NB4 (cell line): ENCODE measurements around the gene RABEPK.
A peak's percentile ranks its signal among the peaks of the same experiment; 100 is the strongest.
"Not testable (repeated sequence)": the region's sequence is repeated elsewhere in the genome, so short reads cannot be mapped to it uniquely, and the experiment has no call there.

Experiments used
- DNase-seq: peaks from one replicate; pipeline ENCODE4 v3.0.0; 2010; ENCODE audit warnings: low read depth
- H3K4me3 ChIP-seq: one replicate; pipeline ENCODE4 v1.5.1; 2011; ENCODE audit warnings: mild to moderate bottlenecking, low read depth, low read length, moderate library complexity
- MYC ChIP-seq: IDR thresholded peaks from 2 replicates; pipeline ENCODE4 v1.6.1; 2011; ENCODE audit warnings: low read depth, low read length
- POLR2A ChIP-seq: IDR thresholded peaks from 2 replicates; pipeline ENCODE4 v1.6.1; 2011; ENCODE audit warnings: mild to moderate bottlenecking; ENCODE audit not compliant: insufficient read length; ENCODE audit errors: extremely low read depth
- TF ChIP-seq, protein P1 (sequence below): IDR thresholded peaks from one replicate; pipeline ENCODE4 v1.5.1; 2012; ENCODE audit warnings: low read depth, low read length
- TF ChIP-seq, protein P2 (sequence below): IDR thresholded peaks from 2 replicates; pipeline ENCODE4 v1.6.1; 2011; ENCODE audit warnings: low read depth, low read length

RABEPK gene

DNA sequence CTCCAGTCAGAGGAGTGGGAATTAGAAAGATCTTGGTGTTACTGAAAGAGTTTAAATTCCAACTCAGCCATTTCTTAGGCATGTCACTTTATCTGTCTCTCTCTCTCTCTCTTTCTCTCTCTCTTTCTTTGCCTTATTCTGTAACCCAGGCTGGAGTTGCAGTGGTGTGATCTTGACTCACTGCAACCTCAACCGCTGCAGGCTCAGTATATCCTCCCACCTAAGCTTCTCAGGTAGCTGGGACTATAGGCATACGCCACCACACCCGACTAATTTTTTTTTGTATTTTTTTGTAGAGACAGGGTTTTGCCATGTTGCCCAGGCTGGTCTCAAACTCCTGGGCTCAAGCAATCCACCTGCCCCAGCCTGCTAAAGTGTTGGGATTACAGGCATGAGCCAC is 18.3 kb downstream of the RABEPK start:
- TF ChIP-seq POLR2A (no peak), MYC (no peak)
- TF ChIP-seq, protein P1, sequence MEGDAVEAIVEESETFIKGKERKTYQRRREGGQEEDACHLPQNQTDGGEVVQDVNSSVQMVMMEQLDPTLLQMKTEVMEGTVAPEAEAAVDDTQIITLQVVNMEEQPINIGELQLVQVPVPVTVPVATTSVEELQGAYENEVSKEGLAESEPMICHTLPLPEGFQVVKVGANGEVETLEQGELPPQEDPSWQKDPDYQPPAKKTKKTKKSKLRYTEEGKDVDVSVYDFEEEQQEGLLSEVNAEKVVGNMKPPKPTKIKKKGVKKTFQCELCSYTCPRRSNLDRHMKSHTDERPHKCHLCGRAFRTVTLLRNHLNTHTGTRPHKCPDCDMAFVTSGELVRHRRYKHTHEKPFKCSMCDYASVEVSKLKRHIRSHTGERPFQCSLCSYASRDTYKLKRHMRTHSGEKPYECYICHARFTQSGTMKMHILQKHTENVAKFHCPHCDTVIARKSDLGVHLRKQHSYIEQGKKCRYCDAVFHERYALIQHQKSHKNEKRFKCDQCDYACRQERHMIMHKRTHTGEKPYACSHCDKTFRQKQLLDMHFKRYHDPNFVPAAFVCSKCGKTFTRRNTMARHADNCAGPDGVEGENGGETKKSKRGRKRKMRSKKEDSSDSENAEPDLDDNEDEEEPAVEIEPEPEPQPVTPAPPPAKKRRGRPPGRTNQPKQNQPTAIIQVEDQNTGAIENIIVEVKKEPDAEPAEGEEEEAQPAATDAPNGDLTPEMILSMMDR, result no peak
- TF ChIP-seq, protein P2, sequence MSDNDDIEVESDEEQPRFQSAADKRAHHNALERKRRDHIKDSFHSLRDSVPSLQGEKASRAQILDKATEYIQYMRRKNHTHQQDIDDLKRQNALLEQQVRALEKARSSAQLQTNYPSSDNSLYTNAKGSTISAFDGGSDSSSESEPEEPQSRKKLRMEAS, result no peak
- no peak for DNase-seq
- no peak overlapping the region for H3K4me3 ChIP-seq

DNA sequence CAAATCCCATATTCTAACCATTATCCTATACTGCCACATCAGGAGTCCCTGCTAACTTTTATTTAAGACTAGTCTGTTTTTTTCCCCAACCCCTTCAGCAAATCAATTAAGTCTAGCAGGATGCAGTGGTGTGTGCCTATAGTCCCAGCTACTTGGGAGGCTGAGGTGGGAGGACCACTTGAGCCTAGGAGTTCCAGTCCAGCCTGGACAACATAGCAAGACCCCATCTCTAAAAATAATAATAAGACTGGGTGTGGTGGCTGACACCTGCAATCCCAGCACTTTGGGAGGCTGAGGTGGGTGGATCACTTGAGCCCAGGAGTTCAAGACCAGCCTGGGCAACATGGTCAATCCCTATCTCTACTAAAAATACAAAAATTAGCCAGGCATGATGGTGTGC is 24.5 kb downstream of the RABEPK start:
- not testable (repeated sequence) for DNase-seq, H3K4me3 ChIP-seq

- no peak for DNase-seq
- H3K4me3 ChIP-seq, result no peak overlapping the region
- TF ChIP-seq POLR2A (no peak), MYC (no peak)
- TF ChIP-seq, protein P1, result no peak
- TF ChIP-seq, protein P2, result no peak
Observed at GRCh38 chr9:125227761-125228160, 27.4 kb downstream of the RABEPK start.

GRCh38 chr9:125233678-125234077 is 33.3 kb downstream of the RABEPK start:
- H3K4me3 ChIP-seq, result no peak overlapping the region
- TF ChIP-seq MYC (no peak), POLR2A (no peak)
- TF ChIP-seq, protein P2, result no peak
- TF ChIP-seq, protein P1, result no peak
- DNase-seq, result peak; percentile 32

DNA sequence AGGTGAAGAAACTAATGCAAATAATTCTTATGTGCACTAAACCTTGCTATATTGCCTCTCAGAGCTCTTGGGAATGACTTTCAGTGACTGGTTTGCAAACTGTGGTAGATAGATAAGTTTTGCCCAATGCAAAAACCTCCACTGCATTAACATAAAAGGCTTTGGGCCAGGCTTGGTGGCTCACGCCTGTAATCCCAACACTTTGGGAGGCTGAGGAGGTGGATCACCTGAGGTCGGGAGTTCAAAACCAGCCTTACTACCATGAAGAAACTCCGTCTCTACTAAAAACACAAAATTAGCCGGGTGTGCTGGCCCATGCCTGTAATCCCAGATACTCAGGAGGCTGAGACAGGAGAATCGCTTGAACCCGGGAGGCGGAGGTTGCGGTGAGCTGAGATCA is 33.8 kb downstream of the RABEPK start:
- not testable (repeated sequence) for H3K4me3 ChIP-seq, DNase-seq

GRCh38 chr9:125235804-125236519 is 35.6 kb downstream of the RABEPK start:
- TF ChIP-seq, protein P2, result no peak
- TF ChIP-seq, protein P1, result no peak
- TF ChIP-seq POLR2A (no peak), MYC (no peak)
- H3K4me3 ChIP-seq, result peak overlapping the region; percentile 99
- DNase-seq, result no peak

DNA sequence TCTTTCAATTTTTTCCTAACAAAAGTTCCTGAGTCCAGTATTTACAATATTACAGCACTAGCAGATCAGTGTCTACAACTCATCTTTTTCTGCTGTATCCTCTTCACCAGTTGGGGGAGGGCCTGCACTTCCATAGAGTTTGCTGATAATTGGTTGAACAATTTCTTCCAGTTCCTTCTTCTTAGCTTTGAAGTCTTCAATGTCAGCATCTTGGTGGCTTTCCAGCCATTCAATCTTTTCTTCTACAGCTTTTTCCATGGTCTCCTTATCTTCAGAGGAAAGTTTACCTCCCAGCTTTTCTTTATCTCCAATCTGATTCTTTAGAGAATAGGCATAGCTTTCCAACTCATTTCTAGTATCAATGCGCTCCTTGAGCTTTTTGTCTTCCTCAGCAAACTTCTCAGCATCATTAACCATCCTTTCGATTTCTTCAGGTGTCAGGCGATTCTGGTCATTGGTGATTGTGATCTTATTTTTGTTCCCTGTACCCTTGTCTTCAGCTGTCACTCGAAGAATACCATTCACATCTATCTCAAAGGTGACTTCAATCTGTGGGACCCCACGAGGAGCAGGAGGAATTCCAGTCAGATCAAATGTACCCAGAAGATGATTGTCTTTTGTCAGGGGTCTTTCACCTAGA is 36.3 kb downstream of the RABEPK start:
- not testable (repeated sequence) for DNase-seq
- H3K4me3 ChIP-seq, result peak overlapping the region; percentile 99
